ENCODE data around the gene IFITM5.

DNA sequence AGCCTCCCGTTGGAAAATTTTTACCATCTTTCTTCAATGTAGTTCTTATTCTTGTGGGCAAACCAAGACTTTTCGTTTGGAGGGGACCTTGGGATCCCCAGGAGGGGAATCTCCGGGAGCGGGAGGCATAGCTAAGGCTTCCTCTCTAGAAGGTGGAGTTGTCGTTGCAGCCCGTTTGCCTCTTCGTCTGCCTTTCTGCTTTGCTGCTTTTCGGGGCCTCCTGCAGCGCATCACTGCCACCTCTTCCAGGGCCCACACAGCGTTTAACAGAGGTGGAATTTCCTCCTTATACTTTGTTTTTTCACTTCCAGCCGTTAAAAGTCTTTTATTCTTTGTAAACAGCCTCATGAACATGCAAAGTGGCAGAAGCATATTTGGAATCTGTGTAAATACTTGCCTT lies 24.8 kb upstream of the IFITM5 start:
- TF ChIP-seq, protein P1, sequence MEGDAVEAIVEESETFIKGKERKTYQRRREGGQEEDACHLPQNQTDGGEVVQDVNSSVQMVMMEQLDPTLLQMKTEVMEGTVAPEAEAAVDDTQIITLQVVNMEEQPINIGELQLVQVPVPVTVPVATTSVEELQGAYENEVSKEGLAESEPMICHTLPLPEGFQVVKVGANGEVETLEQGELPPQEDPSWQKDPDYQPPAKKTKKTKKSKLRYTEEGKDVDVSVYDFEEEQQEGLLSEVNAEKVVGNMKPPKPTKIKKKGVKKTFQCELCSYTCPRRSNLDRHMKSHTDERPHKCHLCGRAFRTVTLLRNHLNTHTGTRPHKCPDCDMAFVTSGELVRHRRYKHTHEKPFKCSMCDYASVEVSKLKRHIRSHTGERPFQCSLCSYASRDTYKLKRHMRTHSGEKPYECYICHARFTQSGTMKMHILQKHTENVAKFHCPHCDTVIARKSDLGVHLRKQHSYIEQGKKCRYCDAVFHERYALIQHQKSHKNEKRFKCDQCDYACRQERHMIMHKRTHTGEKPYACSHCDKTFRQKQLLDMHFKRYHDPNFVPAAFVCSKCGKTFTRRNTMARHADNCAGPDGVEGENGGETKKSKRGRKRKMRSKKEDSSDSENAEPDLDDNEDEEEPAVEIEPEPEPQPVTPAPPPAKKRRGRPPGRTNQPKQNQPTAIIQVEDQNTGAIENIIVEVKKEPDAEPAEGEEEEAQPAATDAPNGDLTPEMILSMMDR (IDR thresholded peaks at IDR 0.05; ENCODE audit: poor library complexity, severe bottlenecking) = no peak
- TF ChIP-seq EZH2 (IDR thresholded peaks at IDR 0.05; ENCODE audit: borderline replicate concordance, insufficient read depth, low read length, poor library complexity, severe bottlenecking) = no peak
- TF ChIP-seq RAD21 (conservative IDR thresholded peaks at IDR 0.05) = no peak
- TF ChIP-seq POLR2AphosphoS5 (IDR thresholded peaks at IDR 0.05) = no peak
- TF ChIP-seq, protein P2, sequence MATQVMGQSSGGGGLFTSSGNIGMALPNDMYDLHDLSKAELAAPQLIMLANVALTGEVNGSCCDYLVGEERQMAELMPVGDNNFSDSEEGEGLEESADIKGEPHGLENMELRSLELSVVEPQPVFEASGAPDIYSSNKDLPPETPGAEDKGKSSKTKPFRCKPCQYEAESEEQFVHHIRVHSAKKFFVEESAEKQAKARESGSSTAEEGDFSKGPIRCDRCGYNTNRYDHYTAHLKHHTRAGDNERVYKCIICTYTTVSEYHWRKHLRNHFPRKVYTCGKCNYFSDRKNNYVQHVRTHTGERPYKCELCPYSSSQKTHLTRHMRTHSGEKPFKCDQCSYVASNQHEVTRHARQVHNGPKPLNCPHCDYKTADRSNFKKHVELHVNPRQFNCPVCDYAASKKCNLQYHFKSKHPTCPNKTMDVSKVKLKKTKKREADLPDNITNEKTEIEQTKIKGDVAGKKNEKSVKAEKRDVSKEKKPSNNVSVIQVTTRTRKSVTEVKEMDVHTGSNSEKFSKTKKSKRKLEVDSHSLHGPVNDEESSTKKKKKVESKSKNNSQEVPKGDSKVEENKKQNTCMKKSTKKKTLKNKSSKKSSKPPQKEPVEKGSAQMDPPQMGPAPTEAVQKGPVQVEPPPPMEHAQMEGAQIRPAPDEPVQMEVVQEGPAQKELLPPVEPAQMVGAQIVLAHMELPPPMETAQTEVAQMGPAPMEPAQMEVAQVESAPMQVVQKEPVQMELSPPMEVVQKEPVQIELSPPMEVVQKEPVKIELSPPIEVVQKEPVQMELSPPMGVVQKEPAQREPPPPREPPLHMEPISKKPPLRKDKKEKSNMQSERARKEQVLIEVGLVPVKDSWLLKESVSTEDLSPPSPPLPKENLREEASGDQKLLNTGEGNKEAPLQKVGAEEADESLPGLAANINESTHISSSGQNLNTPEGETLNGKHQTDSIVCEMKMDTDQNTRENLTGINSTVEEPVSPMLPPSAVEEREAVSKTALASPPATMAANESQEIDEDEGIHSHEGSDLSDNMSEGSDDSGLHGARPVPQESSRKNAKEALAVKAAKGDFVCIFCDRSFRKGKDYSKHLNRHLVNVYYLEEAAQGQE (IDR thresholded peaks at IDR 0.05; ENCODE audit: borderline replicate concordance) = no peak
- no peak for TF ChIP-seq EP300 (conservative IDR thresholded peaks at IDR 0.05; ENCODE audit: poor library complexity, severe bottlenecking)
- TF ChIP-seq SMC3 (conservative IDR thresholded peaks at IDR 0.05; ENCODE audit: poor library complexity) = no peak
